ENCODE data around the gene INF2.

The INF2 gene

GRCh38 chr14:104677512-104678332 lies 11.7 kb upstream of the INF2 start:
- DNase-seq: peak; percentile 90

GRCh38 chr14:104678346-104678745 lies 11.1 kb upstream of the INF2 start:
- DNase-seq: no peak

- DNase-seq: no peak
Observed at GRCh38 chr14:104678901-104679705, 10.3 kb upstream of the INF2 start.

DNA sequence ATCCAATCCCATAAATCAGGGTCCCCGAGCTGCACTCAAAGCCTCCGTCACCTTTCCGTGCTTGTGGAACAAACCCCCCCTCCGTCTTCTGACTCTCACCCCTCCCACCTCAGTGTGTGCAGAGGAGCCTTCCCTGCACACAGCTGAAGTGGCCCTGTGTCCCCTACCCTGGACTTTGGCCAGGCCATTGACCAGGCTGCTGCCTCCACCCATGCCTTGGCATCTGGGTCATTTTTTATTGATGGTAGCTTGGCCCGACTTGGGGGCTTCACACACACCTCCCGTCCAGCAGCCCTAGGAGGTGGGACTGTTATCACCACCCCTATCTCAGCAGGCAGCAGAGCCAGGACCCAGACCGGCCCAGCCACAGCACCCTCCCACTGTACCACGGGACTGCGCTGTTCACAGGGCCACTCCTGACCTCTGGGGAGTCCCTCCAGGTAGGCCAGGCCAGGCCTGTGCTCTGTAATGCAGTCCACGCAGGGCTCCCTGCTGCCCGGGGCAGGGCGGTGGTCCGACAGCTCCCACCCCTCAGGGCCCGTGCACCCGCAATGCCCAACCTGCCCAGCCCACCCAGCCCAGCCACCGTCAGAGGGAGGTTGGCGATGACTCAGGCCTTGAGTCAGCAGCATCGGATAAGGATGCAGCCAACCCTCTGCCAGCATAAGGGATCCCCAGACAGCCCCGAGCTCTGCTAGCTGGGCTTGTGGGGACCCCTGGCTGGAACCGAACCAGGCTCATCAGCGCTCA lies 9.2 kb upstream of the INF2 start:
- peak; percentile 95 for DNase-seq

DNA sequence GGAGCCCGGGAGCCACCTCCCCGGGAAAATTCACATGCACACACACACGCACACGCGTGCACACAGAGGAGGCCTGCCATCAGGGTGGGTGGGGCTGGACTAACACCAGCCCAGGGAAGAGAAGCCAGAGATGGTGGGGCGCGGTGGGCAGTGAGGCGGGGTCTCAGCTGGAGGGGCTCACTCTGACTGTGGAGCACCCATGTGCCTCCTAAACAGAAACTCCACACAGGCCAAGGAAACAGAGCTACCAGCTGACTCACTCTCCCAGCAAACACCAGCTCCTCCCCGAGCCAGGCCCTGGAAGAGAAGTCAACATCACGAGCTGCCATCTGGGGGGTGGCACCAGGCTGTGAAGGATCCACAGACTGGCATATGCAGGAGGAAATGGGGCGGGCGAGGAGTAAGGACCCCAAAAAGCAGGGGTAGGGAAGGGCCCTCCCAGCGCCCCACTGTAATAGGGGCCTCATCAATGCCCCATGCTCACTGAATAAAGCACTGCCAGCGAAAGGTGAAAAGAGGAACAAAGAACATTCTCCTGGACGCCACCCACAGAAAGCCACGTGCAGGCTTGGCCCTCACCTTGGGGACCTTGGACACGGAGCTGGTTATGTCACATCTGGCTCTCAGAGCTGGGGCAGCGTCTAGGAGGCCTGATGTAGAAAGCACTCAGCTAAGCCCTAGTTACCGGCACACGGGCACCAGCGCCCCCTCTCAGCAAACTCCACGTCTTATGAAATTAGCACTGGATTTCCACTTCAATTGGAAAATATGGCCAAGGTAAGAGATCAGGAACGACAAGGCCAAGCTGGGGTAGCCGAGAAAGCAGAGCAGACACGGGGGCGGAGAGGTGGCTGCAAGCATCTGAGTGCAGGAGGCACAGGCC lies 8.4 kb upstream of the INF2 start:
- DNase-seq: peak; percentile 83

GRCh38 chr14:104681689-104682074 lies 7.7 kb upstream of the INF2 start:
- peak; percentile 96 for DNase-seq

DNA sequence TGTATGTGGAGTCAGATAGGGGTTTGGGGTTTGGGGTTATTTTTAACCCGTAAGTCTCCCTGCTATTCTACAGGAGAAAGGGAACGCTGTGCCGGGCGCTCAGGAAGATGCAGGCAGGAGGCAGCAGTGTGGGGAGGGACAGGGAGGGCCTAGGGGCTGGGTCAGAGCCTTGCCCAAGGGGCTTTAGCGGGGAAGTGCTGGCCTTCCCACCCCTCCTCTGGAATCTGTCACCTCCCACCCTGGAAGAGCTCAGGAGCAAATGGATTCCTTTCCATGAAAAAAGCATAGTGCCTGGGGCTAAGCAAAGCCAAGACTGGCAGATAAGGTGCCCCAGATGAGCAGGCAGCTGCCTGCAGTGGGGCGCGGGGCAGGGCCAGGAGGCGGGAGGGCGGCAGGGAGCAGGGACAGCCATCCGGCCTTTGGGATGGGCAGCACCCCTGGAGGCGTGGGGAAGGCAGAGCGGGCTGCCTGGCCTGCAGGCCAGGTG lies 7.3 kb upstream of the INF2 start:
- DNase-seq: peak; percentile 94

DNA sequence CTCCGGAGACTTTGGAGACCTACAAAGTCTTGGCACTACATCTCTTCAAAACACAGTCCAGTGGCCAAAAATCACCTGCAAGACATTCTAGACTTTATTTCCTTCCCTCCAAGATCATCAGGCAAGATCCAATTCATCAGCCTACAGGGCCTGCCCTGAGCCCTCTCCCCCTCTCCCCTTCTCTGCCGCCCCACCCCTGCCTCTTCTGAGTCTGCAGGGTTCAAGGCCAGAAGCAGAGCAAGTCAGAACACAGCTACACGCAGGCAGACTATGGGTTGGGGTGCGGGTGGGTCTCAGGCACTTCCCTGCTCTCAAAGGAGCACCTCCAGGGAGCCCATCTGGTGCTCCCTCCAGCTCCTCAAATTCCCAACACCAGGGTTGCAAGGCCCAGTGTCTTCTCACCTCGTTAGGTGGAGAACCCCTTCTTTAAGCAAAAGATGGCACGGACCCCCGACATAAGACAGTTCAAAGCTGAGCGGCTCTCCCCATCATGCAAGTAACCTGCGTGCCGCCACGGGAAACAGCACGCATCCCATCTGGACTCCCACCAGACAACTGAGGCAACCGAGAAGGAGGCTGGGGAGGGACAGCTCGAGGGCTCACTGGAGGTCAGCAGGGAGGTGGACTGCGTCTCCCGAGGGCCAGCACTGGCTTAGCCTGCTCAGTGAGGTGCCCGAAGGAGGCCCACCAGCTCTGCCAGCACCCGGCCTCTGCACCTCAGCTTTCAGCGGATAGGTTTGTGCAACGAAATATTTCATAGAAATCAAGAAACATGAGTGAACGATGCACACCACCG lies 5.6 kb upstream of the INF2 start:
- no peak for DNase-seq

- no peak for DNase-seq
Observed at GRCh38 chr14:104684449-104684821, 5.0 kb upstream of the INF2 start.

GRCh38 chr14:104685216-104685997 lies 4.0 kb upstream of the INF2 start:
- peak; percentile 51 for DNase-seq

GRCh38 chr14:104685998-104686610 lies 3.3 kb upstream of the INF2 start:
- no peak for DNase-seq

- no peak for DNase-seq
Observed at GRCh38 chr14:104686624-104687517, 2.5 kb upstream of the INF2 start.

DNA sequence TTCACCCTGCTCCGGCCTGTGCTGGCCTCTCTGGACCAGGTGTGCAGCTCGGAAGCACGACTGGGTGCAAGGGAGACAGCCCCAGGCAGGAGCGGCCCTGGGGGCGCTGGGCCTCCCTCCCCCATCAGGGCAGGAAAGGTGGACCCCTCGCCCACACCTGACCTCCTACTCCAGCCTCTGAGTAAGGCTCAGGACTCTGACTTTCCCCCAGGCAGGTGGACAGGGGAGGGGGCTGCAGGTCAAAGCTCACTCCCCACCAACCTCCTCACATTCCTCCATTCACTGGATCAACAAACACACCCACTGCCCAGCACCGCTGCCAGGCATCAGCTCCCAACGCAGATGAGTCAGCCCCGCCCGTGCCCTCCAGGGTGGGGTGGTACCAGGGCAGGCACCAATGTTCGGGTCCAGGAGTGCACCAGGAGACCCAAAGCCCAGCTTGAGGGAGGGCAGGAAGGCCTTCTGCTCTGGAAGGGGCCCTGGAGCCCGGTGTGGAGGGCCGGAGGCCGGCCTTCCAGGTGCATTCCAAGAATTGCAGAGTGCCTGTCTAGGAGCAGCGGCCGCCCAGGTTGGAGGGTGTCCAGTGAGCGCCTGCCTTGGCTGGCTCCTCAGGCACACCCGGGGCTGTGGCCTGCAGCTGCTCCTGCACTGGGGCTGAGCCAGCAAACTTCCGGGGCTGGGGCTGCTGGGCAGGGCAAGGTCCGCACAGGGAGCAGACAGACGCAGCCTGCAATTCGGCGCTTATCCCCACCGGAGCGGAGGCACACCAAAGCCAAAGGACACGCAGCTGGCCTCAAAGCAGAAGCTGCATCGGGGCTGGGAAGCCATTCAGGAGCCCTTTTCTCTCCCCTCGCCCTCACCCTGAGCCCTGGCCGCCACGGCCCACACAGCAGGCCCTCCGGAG lies 1.6 kb upstream of the INF2 start:
- peak; percentile 94 for DNase-seq

DNA sequence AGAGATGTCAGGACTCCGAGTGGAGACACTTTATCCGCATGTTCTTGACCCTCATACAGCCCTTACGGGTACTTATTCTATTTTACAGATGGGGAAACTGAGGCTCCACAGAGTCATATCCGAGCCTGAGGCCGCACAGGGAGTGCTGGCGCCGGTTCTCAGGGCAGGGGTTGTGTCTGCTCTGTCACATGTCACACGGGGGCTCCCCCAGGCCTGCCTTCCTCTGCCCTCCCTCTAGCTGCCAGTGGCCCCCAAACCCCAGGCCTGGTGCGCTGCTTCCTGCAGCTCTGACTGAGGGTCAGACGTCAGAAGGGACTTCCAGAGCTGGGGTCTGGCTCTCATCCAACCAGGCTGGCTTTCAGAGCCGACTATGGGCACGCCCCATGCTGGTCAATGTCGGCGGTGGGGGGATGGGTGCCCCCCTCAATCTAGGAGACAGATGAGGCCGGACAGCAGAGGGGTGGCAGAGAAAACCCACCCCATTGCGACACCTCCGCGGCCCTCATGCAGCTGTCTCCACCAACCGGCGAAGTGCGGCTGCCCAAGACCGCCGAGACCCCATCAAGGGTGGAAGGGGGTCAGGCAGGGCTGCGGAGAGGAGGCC lies 811 bp upstream of the INF2 start:
- peak; percentile 73 for DNase-seq

DNA sequence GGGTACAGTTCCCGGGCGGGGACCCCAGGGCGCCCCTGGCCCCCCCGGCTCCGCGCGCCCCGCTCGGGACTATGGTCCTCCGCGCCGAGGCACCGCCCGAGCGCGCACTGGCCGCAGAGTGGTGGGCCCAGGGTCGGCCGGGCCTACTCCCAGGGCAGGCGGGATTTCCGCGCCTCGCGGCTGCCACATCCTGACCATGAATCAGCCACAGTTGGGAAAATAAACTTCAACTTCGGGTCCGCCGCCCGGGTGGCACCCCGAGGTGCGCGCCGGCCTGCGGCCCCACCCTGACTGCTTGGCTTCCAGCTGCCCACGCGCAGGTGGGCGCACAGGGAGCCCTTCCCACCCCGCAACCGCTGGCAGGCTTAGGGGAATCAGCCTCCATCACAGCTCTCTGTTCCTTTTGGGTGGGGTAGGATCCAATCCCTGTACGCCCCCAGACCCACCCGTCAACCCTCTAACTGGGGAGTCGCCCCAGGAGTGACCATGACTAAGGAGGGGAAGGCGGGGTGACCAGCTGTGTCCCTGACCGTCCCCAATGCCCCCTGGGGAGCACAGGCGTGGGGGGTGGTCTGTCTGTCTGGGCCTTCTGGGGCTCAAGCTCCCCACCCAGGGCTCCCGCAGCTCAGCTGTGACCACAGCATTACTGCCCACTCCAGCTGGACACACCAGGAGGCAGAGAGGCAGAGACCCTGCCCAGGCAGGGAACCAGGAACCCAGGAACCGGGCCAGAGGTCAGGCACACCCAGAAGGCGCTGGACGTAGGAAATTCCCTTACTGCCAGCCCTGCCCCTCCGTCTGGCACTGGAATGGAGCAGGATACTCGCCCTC lies 678 bp downstream of the INF2 start:
- no peak for DNase-seq

GRCh38 chr14:104690861-104691455 lies 1.5 kb downstream of the INF2 start:
- no peak for DNase-seq

Measured in NCI-H226 (cell line).